ENCODE data around the gene TACR2.

TACR2 gene

GRCh38 chr10:69416695-69417094, at the start of gene TACR2:
Gene TACR2 (minus strand): TSS chr10:69416918. CDS start chr10:69416323, 595 bp downstream.
- Mint-ChIP-seq H3K9me3 (no peaks in the 10 kb centered on the region), H3K27me3 (peaks cover 6% of the 10 kb centered on the region), H3K4me3 (no peak within 1 kb of the TSS), H3K27ac (no peak within 1 kb of the TSS), H3K4me1 (ENCODE audit: low read depth) (peaks cover 6% of the 10 kb centered on the region), H3K36me3 (ENCODE audit: low read depth) (no peaks in the 10 kb centered on the region)
- intact Hi-C loops (cut with micrococcal nuclease): no loop called here

- Mint-ChIP-seq H3K4me1 (ENCODE audit: low read depth) (peaks cover 59% of the 10 kb centered on the region), H3K27ac (peak overlapping the region; percentile 81)
- intact Hi-C loops (cut with micrococcal nuclease): no loop called here
Observed at GRCh38 chr10:69466158-69466490, 49.4 kb upstream of the TACR2 start.

GRCh38 chr10:69465457-69466157, 48.9 kb upstream of the TACR2 start:
- Mint-ChIP-seq H3K9me3 (no peaks in the 10 kb centered on the region), H3K4me1 (ENCODE audit: low read depth) (peaks cover 59% of the 10 kb centered on the region), H3K27ac (peak overlapping the region; percentile 81), H3K27me3 (peaks cover 8% of the 10 kb centered on the region), H3K4me3 (no peak overlapping the region), H3K36me3 (ENCODE audit: low read depth) (no peaks in the 10 kb centered on the region)
- intact Hi-C loops (cut with micrococcal nuclease): no loop called here

More at GRCh38 chr10:69466158-69466490, 49.4 kb upstream of the TACR2 start:
- H3K4me3 Mint-ChIP-seq: no peak overlapping the region
- peaks cover 13% of the 10 kb centered on the region for H3K27me3 Mint-ChIP-seq
- H3K9me3 Mint-ChIP-seq: no peaks in the 10 kb centered on the region
- no peaks in the 10 kb centered on the region for H3K36me3 Mint-ChIP-seq (ENCODE audit: low read depth)

GRCh38 chr10:69464801-69465401, 48.2 kb upstream of the TACR2 start:
- H3K36me3 Mint-ChIP-seq (ENCODE audit: low read depth): peaks cover under 1% of the 10 kb centered on the region
- intact Hi-C loops (cut with micrococcal nuclease): loop anchor here (5.0 kb wide), 1 partner anchor 42 kb away; no protein-coding TSS in a partner anchor
- H3K4me3 Mint-ChIP-seq: peak overlapping the region; percentile 17
- H3K27me3 Mint-ChIP-seq: peaks cover 5% of the 10 kb centered on the region
- H3K4me1 Mint-ChIP-seq (ENCODE audit: low read depth): peaks cover 56% of the 10 kb centered on the region
- no peaks in the 10 kb centered on the region for H3K9me3 Mint-ChIP-seq
- H3K27ac Mint-ChIP-seq: peak overlapping the region; percentile 81

GRCh38 chr10:69464401-69464800, 47.7 kb upstream of the TACR2 start:
- H3K4me1 Mint-ChIP-seq (ENCODE audit: low read depth): peaks cover 59% of the 10 kb centered on the region

GRCh38 chr10:69463886-69464285, 47.2 kb upstream of the TACR2 start:
- H3K36me3 Mint-ChIP-seq (ENCODE audit: low read depth): peaks cover 10% of the 10 kb centered on the region
- peaks cover 64% of the 10 kb centered on the region for H3K4me1 Mint-ChIP-seq (ENCODE audit: low read depth)
- H3K9me3 Mint-ChIP-seq: no peaks in the 10 kb centered on the region
- peak overlapping the region; percentile 81 for H3K27ac Mint-ChIP-seq
- no peak overlapping the region for H3K4me3 Mint-ChIP-seq
- H3K27me3 Mint-ChIP-seq: peaks cover 7% of the 10 kb centered on the region
- intact Hi-C loops (cut with micrococcal nuclease): loop anchor here (5.0 kb wide), 1 partner anchor 43 kb away; no protein-coding TSS in a partner anchor

More at GRCh38 chr10:69464401-69464800, 47.7 kb upstream of the TACR2 start:
- no peaks in the 10 kb centered on the region for H3K9me3 Mint-ChIP-seq
- H3K4me3 Mint-ChIP-seq: no peak overlapping the region
- intact Hi-C loops (cut with micrococcal nuclease): loop anchor here (5.0 kb wide), 1 partner anchor 43 kb away; no protein-coding TSS in a partner anchor
- H3K27me3 Mint-ChIP-seq: peaks cover 7% of the 10 kb centered on the region
- peak overlapping the region; percentile 81 for H3K27ac Mint-ChIP-seq
- H3K36me3 Mint-ChIP-seq (ENCODE audit: low read depth): peaks cover 5% of the 10 kb centered on the region

GRCh38 chr10:69461243-69462025, 44.7 kb upstream of the TACR2 start:
- Mint-ChIP-seq H3K27me3 (peaks cover 5% of the 10 kb centered on the region), H3K36me3 (ENCODE audit: low read depth) (peaks cover 24% of the 10 kb centered on the region), H3K27ac (peak overlapping the region; percentile 62), H3K9me3 (no peaks in the 10 kb centered on the region), H3K4me1 (ENCODE audit: low read depth) (peaks cover 67% of the 10 kb centered on the region), H3K4me3 (no peak overlapping the region)
- intact Hi-C loops (cut with micrococcal nuclease): loop anchor here (1.0 to 5.0 kb wide), 2 partner anchors 11 to 46 kb away; no protein-coding TSS in a partner anchor

- Mint-ChIP-seq H3K9me3 (no peaks in the 10 kb centered on the region), H3K4me1 (ENCODE audit: low read depth) (peaks cover 65% of the 10 kb centered on the region), H3K27me3 (peaks cover 5% of the 10 kb centered on the region), H3K27ac (peak overlapping the region; percentile 62), H3K4me3 (no peak overlapping the region), H3K36me3 (ENCODE audit: low read depth) (peaks cover 29% of the 10 kb centered on the region)
- intact Hi-C loops (cut with micrococcal nuclease): loop anchor here (1.0 to 5.0 kb wide), 2 partner anchors 12 to 47 kb away; no protein-coding TSS in a partner anchor
Observed at GRCh38 chr10:69460576-69461242, 44.0 kb upstream of the TACR2 start.

- peak overlapping the region; percentile 62 for H3K27ac Mint-ChIP-seq
- H3K4me1 Mint-ChIP-seq (ENCODE audit: low read depth): peaks cover 58% of the 10 kb centered on the region
- intact Hi-C loops (cut with micrococcal nuclease): loop anchor here (5.0 kb wide), 1 partner anchor 47 kb away; no protein-coding TSS in a partner anchor
- peaks cover 29% of the 10 kb centered on the region for H3K36me3 Mint-ChIP-seq (ENCODE audit: low read depth)
- H3K27me3 Mint-ChIP-seq: peaks cover 5% of the 10 kb centered on the region
- no peaks in the 10 kb centered on the region for H3K9me3 Mint-ChIP-seq
- no peak overlapping the region for H3K4me3 Mint-ChIP-seq
Observed at GRCh38 chr10:69459893-69460575, 43.3 kb upstream of the TACR2 start.

- intact Hi-C loops (cut with micrococcal nuclease): no loop called here
- peak overlapping the region; percentile 62 for H3K27ac Mint-ChIP-seq
- no peak overlapping the region for H3K4me3 Mint-ChIP-seq
- peaks cover 32% of the 10 kb centered on the region for H3K36me3 Mint-ChIP-seq (ENCODE audit: low read depth)
- no peaks in the 10 kb centered on the region for H3K9me3 Mint-ChIP-seq
- peaks cover 5% of the 10 kb centered on the region for H3K27me3 Mint-ChIP-seq
- peaks cover 51% of the 10 kb centered on the region for H3K4me1 Mint-ChIP-seq (ENCODE audit: low read depth)
Observed at GRCh38 chr10:69459101-69459790, 42.5 kb upstream of the TACR2 start.

- Mint-ChIP-seq H3K4me3 (no peak overlapping the region), H3K36me3 (ENCODE audit: low read depth) (peaks cover 39% of the 10 kb centered on the region), H3K9me3 (no peaks in the 10 kb centered on the region), H3K27ac (peak overlapping the region; percentile 62), H3K4me1 (ENCODE audit: low read depth) (peaks cover 46% of the 10 kb centered on the region), H3K27me3 (peaks cover 7% of the 10 kb centered on the region)
- intact Hi-C loops (cut with micrococcal nuclease): no loop called here
Observed at GRCh38 chr10:69458430-69459100, 41.8 kb upstream of the TACR2 start.

- no peak overlapping the region for H3K4me3 Mint-ChIP-seq
- peaks cover 54% of the 10 kb centered on the region for H3K4me1 Mint-ChIP-seq (ENCODE audit: low read depth)
- H3K36me3 Mint-ChIP-seq (ENCODE audit: low read depth): peaks cover 46% of the 10 kb centered on the region
- intact Hi-C loops (cut with micrococcal nuclease): no loop called here
- no peaks in the 10 kb centered on the region for H3K9me3 Mint-ChIP-seq
- peaks cover 12% of the 10 kb centered on the region for H3K27me3 Mint-ChIP-seq
- H3K27ac Mint-ChIP-seq: peak overlapping the region; percentile 62
Observed at GRCh38 chr10:69457771-69458237, 41.1 kb upstream of the TACR2 start.

Measured in dendritic cell treated with granulocyte-macrophage colony-stimulating factor and Interleukin-4, amounts not matched to agents 40 ng/mL and 50 ng/mL, for 4 days (primary cell).